Head of caudate nucleus (tissue), 42 donors: ENCODE results near the gene DLG2.
"Not testable (repeated sequence)": the region's sequence is repeated elsewhere in the genome, so short reads cannot be mapped to it uniquely, and the experiment has no call there.

Source experiments
- DNase-seq, 42 donors: peaks; one replicate each; pipeline versions ENCODE4 v3.0.0 to v3.0.0-alpha.2; 2020 to 2021; ENCODE audit warnings: mixed read lengths in 7 of 42
- intact Hi-C: fragments of 100-400 bp; cut with DNase I; formaldehyde crosslinking; loops from one replicate; pipeline ENCODE4 v1.15.0; 2022

The DLG2 gene

GRCh38 chr11:85517272-85517671 lies 109.9 kb downstream of the DLG2 start:
- intact Hi-C loops = no loop called here
- DNase-seq = no peak

DNA sequence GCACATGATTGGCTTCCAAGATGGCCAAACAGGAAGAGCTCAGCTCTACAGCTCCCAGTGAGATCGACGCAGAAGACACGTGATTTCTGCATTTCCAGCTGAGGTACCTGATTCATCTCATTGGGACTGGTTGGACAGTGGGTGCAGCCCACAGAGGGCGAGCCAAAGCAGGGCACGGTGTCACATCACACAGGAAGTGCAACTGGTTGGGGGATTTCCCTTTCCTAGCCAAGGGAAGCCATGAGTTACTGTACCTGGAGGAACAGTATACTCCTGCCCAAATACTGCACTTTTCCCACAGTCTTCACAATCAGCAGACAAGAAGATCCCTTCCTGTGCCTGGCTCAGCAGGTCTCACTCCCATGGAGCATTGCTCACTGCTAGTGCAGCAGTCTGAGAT lies 131.2 kb downstream of the DLG2 start:
- intact Hi-C loops = no loop called here
- no peak for DNase-seq

DNA sequence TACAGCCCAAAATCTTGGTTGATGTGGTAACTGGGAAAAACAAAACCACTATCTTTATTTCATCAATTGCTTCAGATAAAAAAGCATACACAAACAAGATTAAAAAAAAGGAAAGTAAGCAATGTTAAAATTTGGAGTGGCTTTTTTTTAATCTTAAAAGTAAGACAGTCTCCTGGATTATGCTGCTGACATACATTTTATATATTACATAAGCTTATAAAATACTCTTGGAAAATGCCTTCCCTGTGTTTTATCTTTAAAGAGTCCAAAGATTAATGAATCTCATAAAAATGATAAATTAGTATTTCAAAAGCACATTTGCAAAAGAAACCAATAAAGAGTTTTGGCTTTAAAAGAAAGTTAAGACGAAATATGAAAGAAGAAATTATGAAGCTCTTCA lies 132.7 kb downstream of the DLG2 start:
- no peak for DNase-seq
- intact Hi-C loops = no loop called here

DNA sequence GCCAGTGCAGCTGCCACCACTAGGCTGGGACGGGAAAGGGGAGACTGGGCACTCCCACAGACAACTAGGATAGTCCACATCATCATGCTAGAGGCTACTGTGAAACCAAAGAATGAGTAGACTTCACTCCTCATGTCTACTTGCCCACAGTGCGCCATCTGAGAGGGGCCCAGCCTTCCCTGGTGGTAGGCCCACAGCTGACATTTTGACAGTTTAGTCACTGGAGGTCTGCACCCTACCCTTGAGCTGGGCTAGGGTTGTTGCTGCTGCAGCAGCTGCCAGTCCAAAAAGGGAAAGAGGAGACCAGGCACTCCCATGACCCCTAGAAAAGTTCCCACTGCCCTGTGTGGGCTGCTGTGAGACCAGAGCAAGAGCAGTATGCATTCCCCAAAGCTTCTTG lies 141.2 kb downstream of the DLG2 start:
- DNase-seq = no peak
- intact Hi-C loops = no loop called here

GRCh38 chr11:85483861-85484260 lies 143.3 kb downstream of the DLG2 start:
- intact Hi-C loops = no loop called here
- DNase-seq = no peak

GRCh38 chr11:85481862-85482261 lies 145.3 kb downstream of the DLG2 start:
- DNase-seq = no peak
- intact Hi-C loops = no loop called here

DNA sequence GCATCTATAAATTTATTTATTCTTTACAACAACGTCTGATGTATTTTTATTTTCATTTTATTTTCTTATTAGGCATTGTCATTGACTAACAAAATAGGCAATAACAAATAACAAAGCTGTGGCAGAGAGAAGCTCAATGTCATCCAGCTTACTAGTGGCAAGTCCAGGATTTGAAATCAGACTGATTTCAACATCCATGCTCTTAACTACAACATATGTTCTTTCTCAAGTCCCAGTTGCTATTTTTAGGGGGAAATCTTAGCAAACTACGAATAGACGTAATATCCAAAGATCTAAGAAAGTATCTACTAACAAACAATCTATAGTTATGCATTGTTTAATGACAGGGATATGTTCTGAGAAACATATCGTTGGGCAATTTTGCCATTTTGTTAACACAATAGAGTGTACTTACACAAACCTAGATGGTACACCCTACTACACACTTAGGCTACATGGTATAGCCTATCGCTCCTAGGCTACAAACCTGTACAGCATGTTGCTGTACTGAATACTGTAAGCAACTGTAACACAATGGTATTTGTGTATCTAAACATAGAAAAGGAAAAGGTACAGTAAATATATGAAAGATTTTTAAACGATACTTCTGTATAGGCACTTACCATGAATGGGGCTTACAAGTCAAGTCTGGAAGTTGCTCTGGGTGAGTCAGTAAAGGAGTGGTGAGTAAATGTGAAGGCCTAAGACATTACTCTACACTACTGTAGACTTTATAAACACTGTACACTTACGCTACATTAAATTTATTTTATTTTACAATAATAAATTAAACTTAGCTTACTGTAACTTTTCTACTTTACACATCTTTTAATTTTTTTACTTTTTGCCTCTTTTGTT lies 151.3 kb downstream of the DLG2 start:
- DNase-seq = no peak
- intact Hi-C loops = no loop called here

- intact Hi-C loops = no loop called here
Observed at GRCh38 chr11:85472953-85473352, 154.2 kb downstream of the DLG2 start.

GRCh38 chr11:85464283-85464682 lies 162.9 kb downstream of the DLG2 start:
- DNase-seq = no peak
- intact Hi-C loops = no loop called here

More at GRCh38 chr11:85472953-85473352, 154.2 kb downstream of the DLG2 start:
- no peak for DNase-seq

DNA sequence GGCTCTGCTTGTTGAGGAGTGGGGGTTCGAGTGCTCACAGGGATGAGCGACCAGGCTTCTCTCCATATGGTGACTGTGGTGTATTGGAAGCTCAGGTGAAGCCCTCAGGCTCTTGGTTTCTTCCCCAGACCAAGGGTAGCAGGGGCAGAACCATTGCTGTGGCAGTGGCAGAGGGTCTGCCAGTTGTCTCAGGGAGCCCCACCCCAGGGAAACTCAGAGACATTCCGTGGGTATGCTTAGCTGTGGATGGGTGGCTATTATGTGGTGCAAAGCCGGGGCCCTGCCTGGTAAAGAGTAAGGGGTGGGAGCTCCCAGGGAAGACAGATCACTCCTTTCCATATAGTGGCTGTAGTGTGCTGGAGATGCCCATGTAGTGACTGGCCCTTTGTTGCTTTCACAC lies 167.8 kb downstream of the DLG2 start:
- intact Hi-C loops = no loop called here
- DNase-seq = no peak

DNA sequence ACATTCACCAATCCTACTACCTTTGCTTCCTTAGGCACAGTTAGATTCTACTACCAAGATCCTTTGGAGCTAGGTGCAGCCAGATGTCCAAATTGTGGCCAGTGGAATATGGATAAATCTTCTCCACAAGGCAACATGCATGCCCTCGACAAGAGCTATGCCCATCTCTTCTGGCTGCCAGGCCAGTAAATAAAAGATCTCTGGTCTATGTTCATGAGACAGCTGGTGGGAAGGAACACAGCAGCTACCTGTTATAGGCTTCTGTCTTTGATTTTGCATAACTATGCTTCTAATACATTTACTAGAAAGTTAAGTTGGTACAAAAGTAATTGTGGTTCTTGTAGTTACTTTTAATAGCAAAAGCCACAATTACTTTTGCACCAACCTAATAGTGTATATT lies 182.7 kb downstream of the DLG2 start:
- intact Hi-C loops = no loop called here
- no peak for DNase-seq

GRCh38 chr11:85440273-85440672 lies 186.9 kb downstream of the DLG2 start:
- no peak for DNase-seq
- intact Hi-C loops = no loop called here

GRCh38 chr11:85438328-85438727 lies 188.8 kb downstream of the DLG2 start:
- no peak for DNase-seq
- intact Hi-C loops = no loop called here

DNA sequence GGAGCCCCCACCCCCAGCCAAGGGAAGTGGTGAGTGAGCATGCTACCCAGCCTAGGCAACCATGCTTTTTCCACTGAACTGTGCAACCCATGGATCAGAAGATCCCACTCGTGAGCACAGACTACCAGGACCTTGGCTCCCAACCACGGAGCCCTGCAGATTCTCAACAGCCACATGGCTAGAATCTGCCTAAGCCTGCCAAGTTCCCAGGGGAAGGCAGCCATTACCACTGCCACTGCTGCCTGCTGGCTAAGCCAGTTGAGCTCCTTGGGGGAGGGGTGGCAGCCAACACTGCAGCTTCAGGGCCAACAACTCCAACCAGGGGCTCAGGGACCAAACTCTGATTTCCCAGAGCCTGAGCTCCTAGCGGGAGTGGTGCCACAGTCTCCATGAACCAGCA lies 195.8 kb downstream of the DLG2 start:
- intact Hi-C loops = no loop called here
- DNase-seq = no peak

DNA sequence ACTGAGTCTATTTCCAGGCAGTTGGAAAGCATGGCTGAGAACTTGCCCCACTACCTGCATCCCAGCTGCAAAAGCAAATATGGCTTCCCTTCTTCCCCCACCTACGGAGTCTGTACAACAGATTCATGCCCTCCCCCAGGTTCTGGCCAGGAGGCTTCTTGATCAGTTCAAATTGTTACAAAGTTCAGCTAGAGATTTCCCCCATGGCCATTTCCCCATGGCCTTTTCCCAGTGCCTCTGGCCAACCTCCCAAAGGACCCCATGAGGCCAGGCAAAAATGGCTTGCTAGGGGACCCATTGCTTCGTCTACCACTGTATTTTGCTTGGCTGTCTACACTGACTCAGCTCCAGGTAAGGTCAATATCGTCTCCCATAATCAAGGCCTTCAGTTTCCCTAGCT lies 203.3 kb downstream of the DLG2 start:
- intact Hi-C loops = no loop called here
- DNase-seq = no peak

DNA sequence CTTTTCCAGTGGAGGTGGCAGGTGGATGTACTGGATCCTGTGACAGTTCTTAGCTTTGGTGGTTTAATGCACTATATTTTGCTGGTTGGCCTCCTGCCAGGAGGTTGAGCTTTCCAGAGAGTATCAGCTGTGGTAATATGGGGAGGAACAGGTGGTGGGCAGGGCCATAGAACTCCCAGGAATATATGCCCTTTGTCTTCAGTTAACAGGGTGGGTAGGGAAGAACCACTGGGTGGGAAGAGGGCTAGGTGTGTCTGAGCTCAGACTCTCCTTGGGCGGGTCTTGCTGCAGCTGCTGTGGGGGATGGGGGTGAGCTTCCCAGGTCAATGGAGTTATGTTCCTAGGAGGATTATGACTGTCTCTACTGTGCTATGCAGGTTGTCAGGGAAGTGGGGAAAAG lies 203.8 kb downstream of the DLG2 start:
- DNase-seq = no peak
- intact Hi-C loops = no loop called here

- DNase-seq = no peak
- intact Hi-C loops = no loop called here
Observed at GRCh38 chr11:85414175-85414574, 213.0 kb downstream of the DLG2 start.

- no peak for DNase-seq
- intact Hi-C loops = no loop called here
Observed at GRCh38 chr11:85407648-85408047, 219.5 kb downstream of the DLG2 start.

- DNase-seq = no peak
- intact Hi-C loops = no loop called here
Observed at GRCh38 chr11:85406841-85407240, 220.3 kb downstream of the DLG2 start.

- no peak for DNase-seq
- intact Hi-C loops = no loop called here
Observed at GRCh38 chr11:85406316-85406715, 220.8 kb downstream of the DLG2 start.

DNA sequence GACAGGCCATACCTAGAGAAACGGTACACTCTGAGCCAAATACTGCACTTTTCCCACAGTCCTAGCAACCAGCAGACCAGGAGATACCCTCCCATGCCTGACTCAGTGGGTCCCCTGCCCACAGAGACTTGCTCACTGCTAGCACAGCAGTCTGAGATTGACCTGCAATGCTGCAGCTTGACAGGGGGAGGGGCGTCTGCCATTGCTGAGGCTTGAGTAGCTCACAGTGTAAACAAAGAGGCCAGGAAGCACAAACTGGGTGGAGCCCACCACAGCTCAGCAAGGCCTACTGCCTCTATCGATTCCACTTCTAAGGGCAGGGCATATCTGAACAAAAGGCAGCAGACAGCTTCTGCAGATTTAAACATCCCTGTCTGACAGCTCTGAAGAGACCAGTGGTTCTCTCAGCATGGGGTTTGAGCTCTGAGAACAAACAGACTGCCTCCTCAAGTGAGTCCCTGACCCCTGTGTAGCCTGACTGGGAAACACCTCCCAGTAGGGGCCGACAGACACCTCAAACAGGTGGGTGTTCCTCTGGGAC lies 231.6 kb downstream of the DLG2 start:
- DNase-seq, intact Hi-C loops: not testable (repeated sequence)
